ENCODE measurements around the gene CHCHD3. TPM values are rescaled to one million over a fixed set of nuclear protein-coding genes. Genes with fewer than 3 reads are reported as not detected.

The CHCHD3 gene
- total and polyA plus RNA-seq, 2 of the 4 experiments (the other 2 are of a cell fraction): 56.9 to 141 TPM

DNA sequence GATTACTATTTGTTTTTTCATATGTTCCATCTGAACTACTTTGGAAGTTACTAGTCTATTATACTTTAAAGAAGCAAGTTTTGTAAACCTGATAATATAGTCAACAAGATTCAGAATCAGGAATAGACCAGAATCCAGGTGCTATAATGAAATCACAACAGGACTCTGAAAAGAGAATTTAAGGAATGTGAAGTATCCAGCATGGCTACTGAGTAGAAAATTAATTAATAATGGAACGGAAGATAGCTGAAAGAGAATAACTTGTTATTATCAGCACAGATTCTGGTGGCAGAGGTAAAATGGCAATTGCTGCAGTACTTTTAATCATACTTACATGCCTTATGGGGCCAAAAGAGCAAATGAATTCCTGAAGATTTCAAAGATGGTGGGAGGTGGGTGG, 43.1 kb upstream of the CHCHD3 start:
- no peak overlapping the region for H2BK120ac ChIP-seq (ENCODE audit: low read depth, low read length)
- H4K91ac ChIP-seq (ENCODE audit: insufficient read depth, low read depth, low read length): no peak overlapping the region
- H2AFZ ChIP-seq (replicated peaks; ENCODE audit: low read length, poor library complexity): no peak overlapping the region
- H2AK5ac ChIP-seq (ENCODE audit: low read depth, low read length): no peak overlapping the region
- H3K4me2 ChIP-seq (ENCODE audit: low read depth, low read length): no peak overlapping the region
- H3K9ac ChIP-seq (ENCODE audit: low read depth, low read length): no peak overlapping the region
- H3K36me3 ChIP-seq (ENCODE audit: control insufficient read depth, insufficient read depth, low read length): no peaks in the 10 kb centered on the region
- DNase-seq (no peak), ATAC-seq (ENCODE audit: low read depth) (no peak)
- no peak overlapping the region for H2BK20ac ChIP-seq (ENCODE audit: low read depth, low read length)
- BruUV-seq (replicated peaks): no TSS peak
- no peak overlapping the region for H3K23ac ChIP-seq (ENCODE audit: low read depth, low read length)
- H2AK9ac ChIP-seq (replicated peaks; ENCODE audit: low read depth, low read length, poor library complexity): no peak overlapping the region
- dilution Hi-C loops (cut with HindIII; ENCODE audit: low sequenced_read_pairs, unreplicated experiment) (no loop called here), intact Hi-C loops (cut with micrococcal nuclease) (no loop called here), in situ Hi-C loops (cut with MboI; ENCODE audit: low sequenced_read_pairs) (no loop called here)
- H3K9me1 ChIP-seq (ENCODE audit: insufficient read depth, low read length): no peaks in the 10 kb centered on the region
- H3K4me1 ChIP-seq (ENCODE audit: control insufficient read depth, insufficient read depth, low read length): no peaks in the 10 kb centered on the region
- no peak overlapping the region for H4K8ac ChIP-seq (ENCODE audit: low read depth in 2 of 2, low read length in 2 of 2)
- H4K5ac ChIP-seq (ENCODE audit: low read depth, low read length): no peak overlapping the region
- no CpG with 5 or more reads among the region's 1 CpG for WGBS, 2 experiments (ENCODE audit: extremely low coverage in 2 of 2, insufficient read length in 1 of 2)
- H3K4ac ChIP-seq (ENCODE audit: low read depth, low read length): no peak overlapping the region
- H2BK5ac ChIP-seq (ENCODE audit: low read depth, low read length, poor library complexity, severe bottlenecking): no peak overlapping the region
- TF ChIP-seq USF2 (IDR thresholded peaks at IDR 0.05; ENCODE audit: low read depth, low read length) (no peak), RFX5 (IDR thresholded peaks at IDR 0.05; ENCODE audit: low read depth, low read length) (no peak), FOS (IDR thresholded peaks at IDR 0.05; ENCODE audit: low read depth, low read length) (no peak)
- no peak overlapping the region for H3K18ac ChIP-seq (ENCODE audit: low read depth, low read length)
- H3K27ac ChIP-seq (ENCODE audit: insufficient read depth, low read length): no peak overlapping the region
- H3K79me1 ChIP-seq (ENCODE audit: low read depth in 1 of 2, low read length in 2 of 2): no peaks in the 10 kb centered on the region
- no peaks in the 10 kb centered on the region for H4K20me1 ChIP-seq (ENCODE audit: insufficient read depth, low read length)
- CTCF ChIA-PET: no interaction called here
- H2BK15ac ChIP-seq (ENCODE audit: low read depth, low read length): no peak overlapping the region
- no peak overlapping the region for H3K4me3 ChIP-seq (ENCODE audit: insufficient read depth, low read depth, low read length)
- H3K56ac ChIP-seq (ENCODE audit: extremely low read depth, insufficient read depth, low read length): no peak overlapping the region
- POLR2A ChIA-PET (ENCODE audit: unreplicated experiment): no interaction called here
- no peak overlapping the region for H3K14ac ChIP-seq (replicated peaks; ENCODE audit: low read depth, low read length)
- no peaks in the 10 kb centered on the region for H3K27me3 ChIP-seq (ENCODE audit: control insufficient read depth, insufficient read depth, low read length)
- H3K9me3 ChIP-seq (ENCODE audit: control insufficient read depth, insufficient read depth, low read length): no peaks in the 10 kb centered on the region
